SK-N-SH (cell line): ENCODE results near the gene CDR2.

Experiments
- CHD2 ChIP-seq: fragments of 150-350 bp; IDR thresholded peaks from 2 replicates; pipeline ENCODE4 v1.6.1; 2018; ENCODE audit warnings: low read length; ENCODE audit not compliant: partially characterized antibody
- EP300 ChIP-seq, 2 experiments: IDR thresholded peaks; 2 replicates each; pipeline versions ENCODE4 v1.4.0 to v1.6.1; 2012; ENCODE audit warnings: borderline replicate concordance in 1 of 2, low read depth in 1 of 2, low read length in 1 of 2
- EZH2phosphoT487 ChIP-seq: fragments of 200-600 bp; sonication (generic); IDR thresholded peaks from 2 replicates; pipeline ENCODE4 v1.6.1; 2017; ENCODE audit warnings: low read depth, mixed run types, mild to moderate bottlenecking, antibody characterized with exemption, moderate library complexity, borderline replicate concordance
- GATA2 ChIP-seq: sonication (generic); formaldehyde crosslinking; IDR thresholded peaks from 2 replicates; pipeline ENCODE4 v1.5.0; 2020; ENCODE audit warnings: mild to moderate bottlenecking, missing genetic modification reagents
- RFX5 ChIP-seq: IDR thresholded peaks from 2 replicates; pipeline ENCODE4 v1.6.1; 2012; ENCODE audit warnings: mild to moderate bottlenecking, improper control_type of control experiment, low read length
- ZBTB33 ChIP-seq: IDR thresholded peaks from 2 replicates; pipeline ENCODE4 v1.4.0; 2012; ENCODE audit warnings: low read depth, borderline replicate concordance

GRCh38 chr16:22383827-22384226 is 9.4 kb upstream of the CDR2 start:
- TF ChIP-seq EP300 (IDR thresholded peaks at IDR 0.05; ENCODE audit: borderline replicate concordance in 1 of 2, low read depth in 1 of 2, low read length in 1 of 2) (no peak), GATA2 (no peak), RFX5 (no peak), EZH2phosphoT487 (no peak), CHD2 (no peak), ZBTB33 (no peak)
